IPS DF 19.7 (cell line): ENCODE results near the gene CACNB2.
"Not testable (repeated sequence)": the region's sequence is repeated elsewhere in the genome, so short reads cannot be mapped to it uniquely, and the experiment has no call there.

ENCODE experiments used
- DNase-seq: peaks from one replicate; pipeline ENCODE4 v3.0.0-alpha.2; 2013; ENCODE audit warnings: low read depth, low spot score

CACNB2 gene

GRCh38 chr10:18563003-18563726 is 422.9 kb downstream of the CACNB2 start:
- no peak for DNase-seq

- DNase-seq: no peak
Measured at GRCh38 chr10:18565006-18565405, 424.8 kb downstream of the CACNB2 start.

GRCh38 chr10:18566177-18566576 is 426.0 kb downstream of the CACNB2 start:
- DNase-seq: no peak

GRCh38 chr10:18567343-18567856 is 427.2 kb downstream of the CACNB2 start:
- no peak for DNase-seq

- not testable (repeated sequence) for DNase-seq
Measured at GRCh38 chr10:18570386-18570785, 430.2 kb downstream of the CACNB2 start.

- DNase-seq: no peak
Measured at GRCh38 chr10:18571076-18571475, 430.9 kb downstream of the CACNB2 start.

- no peak for DNase-seq
Measured at GRCh38 chr10:18571780-18572179, 431.6 kb downstream of the CACNB2 start.

- no peak for DNase-seq
Measured at GRCh38 chr10:18572959-18573561, 432.8 kb downstream of the CACNB2 start.

- DNase-seq: no peak
Measured at GRCh38 chr10:18576586-18576985, 436.4 kb downstream of the CACNB2 start.

- no peak for DNase-seq
Measured at GRCh38 chr10:18577823-18578685, 437.8 kb downstream of the CACNB2 start.

GRCh38 chr10:18582803-18583202 is 442.6 kb downstream of the CACNB2 start:
- no peak for DNase-seq

GRCh38 chr10:18583575-18584270 is 443.5 kb downstream of the CACNB2 start:
- DNase-seq: no peak

GRCh38 chr10:18586637-18587036 is 446.4 kb downstream of the CACNB2 start:
- DNase-seq: not testable (repeated sequence)

GRCh38 chr10:18591141-18591540 is 450.9 kb downstream of the CACNB2 start:
- not testable (repeated sequence) for DNase-seq
